HAP-1 (cell line): ENCODE measurements around the gene DLG2.
"Not testable (repeated sequence)": the region's sequence is repeated elsewhere in the genome, so short reads cannot be mapped to it uniquely, and the experiment has no call there.

Experiments used
- DNase-seq, 2 experiments: peaks; one replicate each; pipeline ENCODE4 v3.0.0-alpha.2; 2016 to 2020; ENCODE audit warnings: low spot score in 2 of 2
- H3K27me3 ChIP-seq: fragments of 250-450 bp; sonication (Bioruptor Pico); 2 replicates; pipeline ENCODE4 v1.5.1; 2020; ENCODE audit warnings: low read depth, mild to moderate bottlenecking, moderate library complexity
- H3K36me3 ChIP-seq: fragments of 250-450 bp; sonication (Bioruptor Pico); replicated peaks from 2 replicates; pipeline ENCODE4 v1.5.1; 2020; ENCODE audit warnings: mild to moderate bottlenecking
- H3K4me1 ChIP-seq: fragments of 250-450 bp; sonication (Bioruptor Pico); 2 replicates; pipeline ENCODE4 v1.5.1; 2020; ENCODE audit warnings: mild to moderate bottlenecking
- H3K4me3 ChIP-seq: fragments of 250-450 bp; sonication (Bioruptor Pico); 2 replicates; pipeline ENCODE4 v1.5.1; 2020; ENCODE audit warnings: mild to moderate bottlenecking, moderate library complexity
- H3K9me3 ChIP-seq: fragments of 250-450 bp; sonication (Bioruptor Pico); 2 replicates; pipeline ENCODE4 v1.5.1; 2020; ENCODE audit warnings: mild to moderate bottlenecking, moderate library complexity
- in situ Hi-C: fragments of 300-500 bp; cut with MboI; formaldehyde crosslinking; loops from 3 replicates; pipeline ENCODE4 v1.14.3; 2020; ENCODE audit warnings: low sequenced_read_pairs, inconsistent platforms, mixed read lengths

Gene DLG2

DNA sequence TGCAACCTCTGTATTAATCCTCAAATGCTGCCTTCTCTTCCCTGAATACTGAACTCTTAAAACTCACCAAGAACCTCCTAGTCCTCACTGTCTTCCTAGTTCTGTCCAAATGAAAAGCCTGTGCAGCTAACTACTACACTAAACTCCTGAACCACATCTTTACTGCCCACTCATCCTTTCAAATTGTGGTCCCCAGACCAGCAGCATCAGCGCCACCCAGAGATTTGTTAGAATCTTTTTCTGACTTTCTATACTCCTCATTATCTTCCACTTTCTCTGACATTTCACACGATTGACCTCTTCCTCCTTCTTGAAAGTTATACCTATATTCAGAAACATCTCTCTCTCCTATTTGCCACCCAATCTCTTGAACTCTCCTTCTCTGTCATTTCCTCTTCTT, 461.3 kb downstream of the DLG2 start:
- Histone ChIP-seq H3K9me3 (no peaks in the 10 kb centered on the region), H3K27me3 (no peaks in the 10 kb centered on the region), H3K36me3 (no peaks in the 10 kb centered on the region), H3K4me3 (no peak overlapping the region), H3K4me1 (peaks cover 53% of the 10 kb centered on the region)
- DNase-seq, result peak in 1 of 2 experiments; percentile 15
- in situ Hi-C loops, result no loop called here

GRCh38 chr11:85164743-85165142, 462.4 kb downstream of the DLG2 start:
- H3K36me3 ChIP-seq, result no peaks in the 10 kb centered on the region
- H3K4me1 ChIP-seq, result peaks cover 45% of the 10 kb centered on the region
- no peak for DNase-seq
- in situ Hi-C loops, result no loop called here
- no peaks in the 10 kb centered on the region for H3K27me3 ChIP-seq
- H3K9me3 ChIP-seq, result no peaks in the 10 kb centered on the region
- no peak overlapping the region for H3K4me3 ChIP-seq

- H3K36me3 ChIP-seq, result no peaks in the 10 kb centered on the region
- peaks cover 15% of the 10 kb centered on the region; the same call in 1 of the 2 replicates for H3K9me3 ChIP-seq
- no peaks in the 10 kb centered on the region for H3K27me3 ChIP-seq
- DNase-seq, result peak in 1 of 2 experiments; percentile 65
- in situ Hi-C loops, result no loop called here
- H3K4me3 ChIP-seq, result peak overlapping the region; percentile 3; the same call in 1 of the 2 replicates
- H3K4me1 ChIP-seq, result peaks cover 26% of the 10 kb centered on the region
Measured at GRCh38 chr11:85154294-85154693, 472.9 kb downstream of the DLG2 start.

- no peak for DNase-seq
- peaks cover 2% of the 10 kb centered on the region for H3K9me3 ChIP-seq
- in situ Hi-C loops, result no loop called here
- peaks cover 28% of the 10 kb centered on the region for H3K4me1 ChIP-seq
- H3K36me3 ChIP-seq, result no peaks in the 10 kb centered on the region
- no peak overlapping the region for H3K4me3 ChIP-seq
- H3K27me3 ChIP-seq, result no peaks in the 10 kb centered on the region
Measured at GRCh38 chr11:85137597-85137996, 489.5 kb downstream of the DLG2 start.

DNA sequence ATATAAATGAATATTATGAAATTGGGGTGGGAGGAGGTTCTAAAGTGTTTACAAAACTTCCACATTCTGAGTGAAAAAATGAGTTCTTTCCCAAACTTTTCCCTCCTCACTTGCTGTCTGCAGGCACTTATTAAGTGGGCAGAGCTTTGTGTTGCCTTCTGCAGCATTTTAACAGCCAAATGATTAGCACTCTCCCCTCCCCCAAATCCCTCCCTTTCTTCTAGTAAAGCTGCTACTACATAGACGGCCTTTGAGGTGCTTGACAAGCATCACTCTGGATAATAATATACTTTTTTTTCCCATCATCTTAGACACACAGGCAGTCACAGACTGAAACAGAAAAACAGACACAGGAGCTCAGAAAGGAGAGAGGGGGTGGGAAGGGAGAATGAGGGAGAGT, 493.5 kb downstream of the DLG2 start:
- Histone ChIP-seq H3K4me1 (peaks cover 37% of the 10 kb centered on the region), H3K4me3 (peak overlapping the region; percentile 26), H3K9me3 (no peaks in the 10 kb centered on the region), H3K27me3 (no peaks in the 10 kb centered on the region), H3K36me3 (no peaks in the 10 kb centered on the region)
- DNase-seq, result peak; percentile 74 to 88
- in situ Hi-C loops, result no loop called here

DNA sequence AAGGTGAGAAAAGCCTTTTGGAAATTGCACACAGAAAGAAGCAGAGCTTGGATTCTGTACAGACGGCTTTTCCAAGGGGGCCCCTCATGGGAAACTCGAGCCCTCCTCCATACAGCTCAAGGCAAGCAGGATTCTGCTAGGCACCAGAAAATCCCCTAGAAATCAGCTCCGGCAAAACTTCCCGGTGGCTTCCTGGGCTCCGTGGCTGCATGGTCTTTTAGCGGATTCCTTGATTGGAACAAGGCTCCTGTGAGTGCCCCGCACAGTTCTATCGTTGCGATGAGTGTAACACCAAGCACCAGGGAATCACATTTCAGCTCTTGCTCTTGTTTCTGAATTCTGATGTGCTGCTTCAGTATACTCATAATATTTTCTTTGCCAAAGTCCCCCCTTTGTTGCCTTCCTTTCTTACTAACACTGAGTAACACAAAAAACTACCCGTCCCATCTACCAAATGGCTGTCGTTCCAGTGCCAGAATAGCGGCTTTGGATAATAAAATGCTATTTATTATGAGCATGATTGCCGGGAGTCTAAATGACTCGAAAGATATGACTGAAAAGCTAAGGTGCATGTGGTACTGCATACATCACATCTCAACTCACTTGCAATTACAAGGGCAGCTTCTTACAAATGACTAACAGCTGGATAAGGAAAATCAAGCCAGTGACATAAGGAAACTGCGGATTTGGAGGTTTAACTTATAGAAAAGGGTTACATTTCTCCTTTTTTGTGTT, 494.1 kb downstream of the DLG2 start:
- H3K4me3 ChIP-seq, result peak overlapping the region; percentile 26
- DNase-seq, result peak; percentile 59 to 60
- no peaks in the 10 kb centered on the region for H3K9me3 ChIP-seq
- in situ Hi-C loops, result no loop called here
- no peaks in the 10 kb centered on the region for H3K27me3 ChIP-seq
- H3K36me3 ChIP-seq, result no peaks in the 10 kb centered on the region
- H3K4me1 ChIP-seq, result peaks cover 37% of the 10 kb centered on the region

DNA sequence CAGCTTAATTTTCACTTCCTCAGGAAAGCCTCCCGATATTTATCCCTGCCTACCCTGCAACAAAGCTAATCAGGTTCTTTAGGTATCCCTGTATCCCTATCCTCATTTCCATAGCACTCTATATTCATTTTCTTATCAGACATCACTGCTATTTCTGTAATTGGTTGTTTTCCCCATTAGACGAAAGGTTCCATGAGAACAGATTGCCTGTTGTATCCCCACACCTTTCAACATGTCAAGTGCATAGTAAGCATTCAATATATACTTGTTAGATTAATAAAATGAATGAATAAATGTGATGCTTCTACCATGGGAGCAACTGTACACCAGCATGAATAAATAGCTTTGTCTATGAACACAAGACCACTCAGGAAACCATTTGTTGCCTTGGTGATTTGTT, 499.8 kb downstream of the DLG2 start:
- Histone ChIP-seq H3K4me1 (peaks cover 10% of the 10 kb centered on the region), H3K36me3 (no peaks in the 10 kb centered on the region), H3K4me3 (no peak overlapping the region), H3K27me3 (no peaks in the 10 kb centered on the region), H3K9me3 (no peaks in the 10 kb centered on the region)
- in situ Hi-C loops, result no loop called here
- DNase-seq, result no peak

DNA sequence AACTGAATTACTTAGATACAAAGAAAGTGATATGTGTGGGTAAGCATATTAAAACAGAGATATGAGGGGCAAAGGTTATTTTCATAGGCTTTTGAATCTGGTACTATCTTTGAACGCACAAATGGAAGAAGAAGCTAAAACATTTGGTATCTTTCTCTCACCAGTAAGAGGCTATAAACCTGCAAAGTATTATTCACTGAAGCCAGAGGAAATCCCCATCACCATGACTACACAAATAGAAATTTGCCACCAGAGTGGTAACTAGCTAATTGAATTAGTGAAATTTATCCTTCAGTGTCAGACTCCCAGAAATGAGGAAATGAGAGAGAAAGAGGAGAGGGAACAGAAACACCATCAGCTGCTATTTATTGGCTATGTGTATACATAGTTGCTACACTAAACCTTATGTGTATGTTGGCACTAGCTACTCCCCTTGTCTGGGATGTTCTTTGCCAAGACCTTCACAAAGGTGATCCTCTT, 503.4 kb downstream of the DLG2 start:
- no peaks in the 10 kb centered on the region for H3K9me3 ChIP-seq
- no peaks in the 10 kb centered on the region for H3K36me3 ChIP-seq
- peaks cover 17% of the 10 kb centered on the region for H3K4me1 ChIP-seq
- in situ Hi-C loops, result no loop called here
- H3K27me3 ChIP-seq, result no peaks in the 10 kb centered on the region
- no peak overlapping the region for H3K4me3 ChIP-seq
- DNase-seq, result no peak

- DNase-seq, result peak; percentile 66 to 96
- Histone ChIP-seq H3K4me3 (no peak overlapping the region), H3K9me3 (no peaks in the 10 kb centered on the region), H3K27me3 (no peaks in the 10 kb centered on the region), H3K36me3 (no peaks in the 10 kb centered on the region), H3K4me1 (peaks cover 36% of the 10 kb centered on the region)
- in situ Hi-C loops, result no loop called here
Measured at GRCh38 chr11:85118151-85118550, 509.0 kb downstream of the DLG2 start.

DNA sequence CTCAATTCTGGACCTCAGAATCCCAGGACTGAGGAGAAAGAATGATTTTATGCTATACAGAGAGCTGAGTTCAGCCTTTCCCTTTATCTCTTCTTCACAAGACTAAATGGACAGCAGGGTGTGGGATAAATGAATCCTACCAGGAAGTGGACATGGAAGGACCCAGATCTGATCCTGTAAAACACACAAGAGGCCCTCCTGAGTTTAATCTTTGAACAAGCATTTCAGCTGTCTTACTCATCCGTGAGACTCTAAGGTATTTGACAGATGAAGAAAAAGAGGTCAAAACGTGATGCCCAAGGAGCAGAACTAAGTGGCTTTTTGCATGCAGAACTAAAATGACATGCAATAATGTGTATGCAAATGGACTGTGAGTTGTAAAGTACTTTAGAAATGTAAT, 511.3 kb downstream of the DLG2 start:
- Histone ChIP-seq H3K27me3 (no peaks in the 10 kb centered on the region), H3K36me3 (no peaks in the 10 kb centered on the region), H3K4me1 (peaks cover 36% of the 10 kb centered on the region), H3K4me3 (no peak overlapping the region), H3K9me3 (no peaks in the 10 kb centered on the region)
- in situ Hi-C loops, result no loop called here
- no peak for DNase-seq

- in situ Hi-C loops, result no loop called here
- no peak overlapping the region for H3K4me3 ChIP-seq
- H3K36me3 ChIP-seq, result no peaks in the 10 kb centered on the region
- H3K4me1 ChIP-seq, result peaks cover 29% of the 10 kb centered on the region
- no peak for DNase-seq
- no peaks in the 10 kb centered on the region for H3K9me3 ChIP-seq
- H3K27me3 ChIP-seq, result no peaks in the 10 kb centered on the region
Measured at GRCh38 chr11:85114786-85115185, 512.4 kb downstream of the DLG2 start.

DNA sequence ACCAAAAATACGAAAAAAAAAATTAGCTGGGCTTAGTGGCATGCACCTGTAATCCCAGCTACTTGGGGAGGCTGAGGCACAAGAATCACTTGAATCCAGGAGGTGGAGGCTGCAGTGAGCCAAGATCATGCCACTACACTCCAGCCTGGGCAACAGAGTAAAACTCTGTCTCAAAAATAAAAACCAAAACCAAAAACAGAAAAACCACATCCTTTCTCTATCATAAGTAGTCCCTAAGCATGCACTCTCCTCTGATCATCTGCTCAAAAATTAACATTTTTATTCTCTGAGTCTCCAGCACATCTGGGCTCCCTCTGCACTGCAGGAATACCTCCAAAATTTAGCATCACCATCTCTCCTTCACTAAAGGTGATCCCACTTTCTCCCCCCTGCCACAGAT, 516.9 kb downstream of the DLG2 start:
- peaks cover 11% of the 10 kb centered on the region for H3K4me1 ChIP-seq
- H3K9me3 ChIP-seq, DNase-seq, H3K4me3 ChIP-seq, H3K36me3 ChIP-seq, H3K27me3 ChIP-seq, in situ Hi-C loops: not testable (repeated sequence)

DNA sequence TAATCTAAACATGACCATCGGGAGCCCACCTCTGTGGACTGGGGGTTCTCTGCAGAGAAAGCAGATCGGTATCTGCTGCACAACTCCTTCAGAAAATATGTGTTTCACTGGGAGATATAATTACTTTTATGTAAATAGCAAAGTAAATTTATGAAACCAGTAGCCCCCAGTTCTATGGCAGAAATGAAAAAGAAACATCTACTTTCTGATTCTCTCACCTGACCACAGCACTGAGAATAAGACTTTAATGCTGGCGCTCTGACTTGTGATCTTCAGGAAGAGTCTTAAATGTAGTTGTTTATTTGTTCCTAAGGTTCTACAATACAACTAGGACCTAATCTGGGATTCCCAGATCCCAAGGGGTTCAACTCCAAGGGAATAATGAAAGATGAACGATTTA, 518.0 kb downstream of the DLG2 start:
- Histone ChIP-seq H3K36me3 (0 out of 2 replicates have a peak, but pooled peaks cover 3% of the 10 kb centered on the region), H3K27me3 (no peaks in the 10 kb centered on the region), H3K9me3 (no peaks in the 10 kb centered on the region), H3K4me3 (no peak overlapping the region), H3K4me1 (peaks cover 11% of the 10 kb centered on the region)
- in situ Hi-C loops, result no loop called here
- DNase-seq, result no peak

DNA sequence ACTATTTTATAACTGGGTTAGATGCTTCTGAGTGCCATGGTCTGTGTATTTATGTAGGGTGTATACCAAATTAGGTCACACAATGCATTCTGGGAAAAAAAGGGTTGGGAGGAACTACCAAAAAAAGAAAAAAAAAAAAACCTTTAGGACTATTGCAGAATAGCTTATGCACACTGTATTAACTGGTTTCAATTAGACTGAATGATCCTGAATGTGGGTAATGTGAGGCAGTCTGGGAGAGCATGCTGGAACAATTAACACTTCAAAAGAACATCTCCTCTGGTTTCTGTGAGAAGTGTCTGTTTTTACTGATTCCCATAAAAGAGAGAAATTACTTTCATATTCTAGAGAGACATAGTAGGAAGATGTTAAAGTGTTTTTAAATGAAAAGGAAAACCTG, 521.3 kb downstream of the DLG2 start:
- H3K36me3 ChIP-seq, result peaks cover 6% of the 10 kb centered on the region; the same call in 1 of the 2 replicates
- peaks cover 11% of the 10 kb centered on the region for H3K4me1 ChIP-seq
- no peak overlapping the region for H3K4me3 ChIP-seq
- H3K9me3 ChIP-seq, result no peaks in the 10 kb centered on the region
- in situ Hi-C loops, result no loop called here
- no peaks in the 10 kb centered on the region for H3K27me3 ChIP-seq
- DNase-seq, result no peak
